Measurements from ENCODE around the gene ROBO4. TPM values are rescaled to one million over a fixed set of nuclear protein-coding genes. Genes with fewer than 3 reads are reported as not detected.

The ROBO4 gene
- total and polyA plus RNA-seq, 8 donors: 1.8 to 49.6 (median 6.1) TPM

DNA sequence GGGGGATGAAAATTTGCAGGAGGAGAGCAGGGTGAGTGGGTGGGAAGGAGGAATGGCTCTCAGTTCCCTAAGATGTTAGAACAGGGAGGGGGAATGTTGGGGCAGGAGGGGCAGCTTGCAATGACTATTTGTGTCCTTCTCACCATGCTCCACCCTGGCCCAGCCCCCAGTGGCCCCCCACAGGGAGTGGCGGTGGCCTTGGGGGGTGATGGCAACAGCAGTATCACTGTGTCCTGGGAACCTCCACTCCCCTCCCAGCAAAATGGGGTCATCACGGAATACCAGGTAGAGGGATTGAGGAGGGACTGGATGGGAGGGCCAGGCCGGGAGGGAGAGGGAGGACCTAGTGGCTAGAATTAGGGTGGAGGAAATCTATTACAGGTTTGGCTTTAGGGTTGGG, 22.3 kb downstream of the ROBO4 start:
- WGBS, 5 donors: 51 to 65% (median 57%) methylated on average over 3 of the region's 3 CpGs
- Histone ChIP-seq H3K4me3 (peak overlapping the region in 3 of 4 donors; percentile 58 to 75 (median 69)), H3K27me3 (peaks cover 0 to 61% (median 27%) of the 10 kb centered on the region in 3 donors), H3K4me1 (peaks cover 14 to 24% (median 22%) of the 10 kb centered on the region in 4 donors), H3K27ac (peak overlapping the region in 1 of 5 donors; percentile 89), H3K36me3 (no peaks in the 10 kb centered on the region), H3K9me3 (no peaks in the 10 kb centered on the region)
- intact Hi-C loops (cut with DNase I; ENCODE audit: low total_unique reads): no loop called here
- TF ChIP-seq POLR2AphosphoS5 (IDR thresholded peaks at IDR 0.05) (no peak), EP300 (IDR thresholded peaks at IDR 0.05) (no peak), CTCF (IDR thresholded peaks at IDR 0.05) (no peak), POLR2A (IDR thresholded peaks at IDR 0.05) (no peak)
- DNase-seq: no peak

DNA sequence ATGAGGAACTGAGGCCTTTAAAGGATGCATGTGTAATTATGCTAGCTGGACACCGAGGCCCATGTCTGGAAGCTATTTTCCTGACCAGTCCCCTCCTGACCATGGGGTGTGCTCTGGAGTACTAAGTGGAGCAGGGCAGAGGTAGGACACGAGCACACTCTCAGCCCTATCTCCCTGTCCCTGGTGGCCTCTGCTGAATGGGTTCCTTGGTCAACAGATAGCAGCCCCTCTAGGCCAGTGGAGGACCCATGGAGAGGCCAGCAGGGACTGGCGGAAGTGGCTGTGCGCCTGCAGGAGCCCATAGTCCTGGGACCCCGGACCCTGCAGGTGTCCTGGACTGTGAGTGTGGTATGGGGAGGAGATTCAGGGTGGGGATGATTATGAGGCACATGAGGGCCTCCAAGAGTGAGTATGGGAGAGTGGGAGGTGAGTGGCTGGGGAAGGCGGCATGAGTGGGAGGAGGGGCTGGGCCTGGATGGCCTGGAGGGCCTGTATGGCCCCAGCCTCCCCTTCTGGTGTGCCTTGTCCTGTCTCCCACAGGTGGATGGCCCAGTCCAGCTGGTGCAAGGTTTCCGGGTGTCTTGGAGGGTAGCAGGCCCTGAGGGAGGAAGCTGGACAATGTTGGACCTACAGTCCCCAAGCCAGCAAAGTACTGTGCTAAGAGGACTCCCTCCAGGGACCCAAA, 23.0 kb downstream of the ROBO4 start:
- 88 to 95% (median 92%) methylated on average over 7 of the region's 7 CpGs for WGBS, 5 donors
- H3K4me1 ChIP-seq: peaks cover 14 to 24% (median 22%) of the 10 kb centered on the region in 4 donors
- H3K36me3 ChIP-seq: no peaks in the 10 kb centered on the region
- H3K4me3 ChIP-seq: no peak overlapping the region
- no peak for DNase-seq
- TF ChIP-seq EP300 (IDR thresholded peaks at IDR 0.05) (no peak), CTCF (IDR thresholded peaks at IDR 0.05) (no peak), POLR2AphosphoS5 (IDR thresholded peaks at IDR 0.05) (no peak), POLR2A (IDR thresholded peaks at IDR 0.05) (no peak)
- intact Hi-C loops (cut with DNase I; ENCODE audit: low total_unique reads): no loop called here
- H3K9me3 ChIP-seq: no peaks in the 10 kb centered on the region
- peaks cover 0 to 68% (median 34%) of the 10 kb centered on the region in 3 donors for H3K27me3 ChIP-seq
- no peak overlapping the region for H3K27ac ChIP-seq

- WGBS, 5 donors: 76 to 83% (median 81%) methylated on average over 8 of the region's 8 CpGs
Measured at GRCh38 chr11:124873951-124874350, 23.7 kb downstream of the ROBO4 start.

GRCh38 chr11:124872741-124873140, 24.9 kb downstream of the ROBO4 start:
- intact Hi-C loops (cut with DNase I; ENCODE audit: low total_unique reads): no loop called here
- Histone ChIP-seq H3K27ac (no peak overlapping the region), H3K36me3 (no peaks in the 10 kb centered on the region), H3K4me3 (no peak overlapping the region), H3K4me1 (peaks cover 14 to 38% (median 34%) of the 10 kb centered on the region in 4 donors), H3K9me3 (no peaks in the 10 kb centered on the region), H3K27me3 (peaks cover 12 to 88% (median 54%) of the 10 kb centered on the region in 3 donors)
- WGBS, 5 donors: 16 to 29% (median 23%) methylated on average over 9 of the region's 9 CpGs
- no peak for TF ChIP-seq POLR2AphosphoS5 (IDR thresholded peaks at IDR 0.05)
- no peak for TF ChIP-seq EP300 (IDR thresholded peaks at IDR 0.05)
- TF ChIP-seq CTCF (IDR thresholded peaks at IDR 0.05): no peak
- no peak for TF ChIP-seq POLR2A (IDR thresholded peaks at IDR 0.05)
- DNase-seq: no peak

More at GRCh38 chr11:124873951-124874350, 23.7 kb downstream of the ROBO4 start:
- Histone ChIP-seq H3K9me3 (no peaks in the 10 kb centered on the region), H3K4me3 (no peak overlapping the region), H3K4me1 (peaks cover 14 to 30% (median 27%) of the 10 kb centered on the region in 4 donors), H3K27me3 (peaks cover 1 to 75% (median 42%) of the 10 kb centered on the region in 3 donors), H3K36me3 (no peaks in the 10 kb centered on the region), H3K27ac (no peak overlapping the region)
- no peak for DNase-seq
- TF ChIP-seq POLR2AphosphoS5 (IDR thresholded peaks at IDR 0.05) (no peak), CTCF (IDR thresholded peaks at IDR 0.05) (no peak), EP300 (IDR thresholded peaks at IDR 0.05) (no peak), POLR2A (IDR thresholded peaks at IDR 0.05) (no peak)
- intact Hi-C loops (cut with DNase I; ENCODE audit: low total_unique reads): no loop called here

Data from stomach (tissue), 9 donors.